GM18508 (cell line): ENCODE data around the gene LHFPL3.

Experiments used
- ATAC-seq: cut with Tn5 transposase; IDR thresholded peaks from one replicate; pipeline ENCODE4 v1.9.1; 2021; ENCODE audit warnings: moderate number of reproducible peaks; ENCODE audit not compliant: insufficient read depth, unreplicated experiment

LHFPL3 gene

GRCh38 chr7:104367926-104368325 lies 39.5 kb downstream of the LHFPL3 start:
- ATAC-seq, result no peak

GRCh38 chr7:104371216-104371979 lies 43.0 kb downstream of the LHFPL3 start:
- no peak for ATAC-seq

GRCh38 chr7:104371980-104372357 lies 43.6 kb downstream of the LHFPL3 start:
- ATAC-seq, result no peak

GRCh38 chr7:104382616-104383015 lies 54.2 kb downstream of the LHFPL3 start:
- no peak for ATAC-seq

GRCh38 chr7:104386943-104387342 lies 58.5 kb downstream of the LHFPL3 start:
- no peak for ATAC-seq

- ATAC-seq, result no peak
These were observed 59.8 kb downstream of the LHFPL3 start for GRCh38 chr7:104388222-104388621.

- ATAC-seq, result no peak
These were observed 66.8 kb downstream of the LHFPL3 start for GRCh38 chr7:104395162-104395561.

- ATAC-seq, result no peak
These were observed 69.0 kb downstream of the LHFPL3 start for GRCh38 chr7:104397442-104397841.

- no peak for ATAC-seq
These were observed 80.0 kb downstream of the LHFPL3 start for GRCh38 chr7:104408371-104408770.

GRCh38 chr7:104410742-104411141 lies 82.3 kb downstream of the LHFPL3 start:
- ATAC-seq, result no peak

- ATAC-seq, result no peak
These were observed 84.5 kb downstream of the LHFPL3 start for GRCh38 chr7:104412911-104413310.

- no peak for ATAC-seq
These were observed 85.8 kb downstream of the LHFPL3 start for GRCh38 chr7:104414216-104414615.

- no peak for ATAC-seq
These were observed 87.3 kb downstream of the LHFPL3 start for GRCh38 chr7:104415700-104416099.

GRCh38 chr7:104416866-104417393 lies 88.5 kb downstream of the LHFPL3 start:
- no peak for ATAC-seq

- no peak for ATAC-seq
These were observed 103.5 kb downstream of the LHFPL3 start for GRCh38 chr7:104431930-104432329.

GRCh38 chr7:104434129-104434528 lies 105.7 kb downstream of the LHFPL3 start:
- ATAC-seq, result no peak

GRCh38 chr7:104442481-104442880 lies 114.1 kb downstream of the LHFPL3 start:
- ATAC-seq, result no peak

- ATAC-seq, result no peak
These were observed 115.6 kb downstream of the LHFPL3 start for GRCh38 chr7:104444017-104444416.

- no peak for ATAC-seq
These were observed 117.0 kb downstream of the LHFPL3 start for GRCh38 chr7:104445393-104445792.

GRCh38 chr7:104450861-104451260 lies 122.5 kb downstream of the LHFPL3 start:
- no peak for ATAC-seq

- ATAC-seq, result no peak
These were observed 124.8 kb downstream of the LHFPL3 start for GRCh38 chr7:104453190-104453589.

- ATAC-seq, result no peak
These were observed 130.5 kb downstream of the LHFPL3 start for GRCh38 chr7:104458875-104459274.
